Activated T-cell treated with anti-CD3 and anti-CD28 coated beads for 48 hours (primary cell): ENCODE data around the gene TMEM123.
"Not testable (repeated sequence)": the region's sequence is repeated elsewhere in the genome, so short reads cannot be mapped to it uniquely, and the experiment has no call there.

Source experiments
- DNase-seq: peaks from one replicate; pipeline ENCODE4 v3.0.0-alpha.2; 2020; ENCODE audit warnings: low read depth

The TMEM123 gene

DNA sequence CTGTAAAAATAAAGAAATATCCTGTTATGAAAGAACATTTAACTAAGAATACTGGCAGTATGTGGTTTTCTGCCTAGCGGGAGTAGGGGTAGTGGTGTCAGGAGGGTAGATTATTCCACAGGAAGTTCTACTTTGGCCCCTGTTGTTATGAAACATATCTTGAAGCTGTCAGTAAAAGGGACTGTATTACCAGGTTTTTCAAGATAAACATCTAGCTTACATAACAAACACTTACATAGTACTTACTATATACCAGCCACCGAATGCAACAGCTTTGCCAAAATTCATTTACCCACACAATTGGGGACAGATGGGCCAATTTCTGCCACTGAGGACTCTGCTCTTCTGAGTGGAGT, 3.7 kb downstream of the TMEM123 start:
- no peak for DNase-seq

DNA sequence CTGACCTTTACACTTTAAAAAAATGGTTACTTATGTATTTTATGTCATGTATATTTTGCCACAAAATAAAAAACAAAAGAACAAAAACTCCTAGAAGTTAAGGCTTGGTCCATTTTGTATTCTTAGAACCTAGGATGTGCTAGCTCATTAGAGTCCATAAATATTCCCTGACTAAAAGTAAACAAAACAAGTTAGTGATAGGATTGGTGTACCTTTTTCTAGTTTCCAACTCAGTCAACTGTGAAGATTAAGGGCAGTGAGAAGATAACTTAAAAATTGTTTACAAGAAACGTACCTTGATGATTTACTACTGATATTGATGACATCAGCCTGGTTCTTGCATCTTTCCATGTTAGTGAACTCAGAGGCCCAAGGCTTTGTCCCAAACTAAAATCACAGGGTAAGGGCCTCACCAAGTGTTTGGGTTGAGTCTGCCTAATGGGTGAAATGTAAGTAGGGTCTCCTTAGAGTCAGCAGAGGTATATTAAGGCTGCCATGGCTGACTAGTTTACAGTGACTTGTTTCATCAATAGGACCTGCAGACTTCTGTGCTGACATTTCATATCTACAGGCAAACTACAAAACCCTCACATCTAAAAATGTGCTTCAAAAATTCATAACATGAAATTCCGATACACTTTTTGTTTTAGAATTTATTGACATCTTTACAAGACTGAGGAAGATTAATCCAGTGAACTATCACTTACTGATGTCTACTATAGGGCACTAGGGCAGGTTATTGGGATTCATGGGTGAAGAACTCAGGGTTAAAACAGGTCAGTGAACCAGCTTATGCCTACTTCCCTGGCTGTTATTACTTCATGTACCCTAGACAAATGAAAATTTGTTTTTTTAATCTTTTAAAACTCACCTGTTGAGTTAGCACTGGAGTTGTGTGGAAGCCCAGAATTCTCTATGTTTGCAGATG, 4.4 kb downstream of the TMEM123 start:
- DNase-seq: no peak

DNA sequence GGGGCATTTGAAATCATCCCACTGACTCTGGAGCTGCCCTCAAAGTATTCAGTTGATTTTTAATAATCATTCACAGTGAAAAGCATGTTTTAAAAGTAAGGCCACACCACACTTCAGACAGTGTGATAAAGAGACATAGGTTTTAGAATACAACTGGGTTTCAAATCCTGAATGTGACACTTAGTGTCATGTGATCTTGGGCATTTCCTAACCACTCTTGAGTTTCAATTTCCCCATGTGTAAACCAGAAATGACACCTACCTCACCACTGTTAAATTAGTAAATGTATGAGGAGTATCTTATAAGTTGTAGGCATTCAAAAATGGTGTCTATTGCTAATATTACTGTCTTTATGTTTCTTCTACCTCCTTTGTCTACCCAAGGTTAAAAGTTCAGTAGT, 5.4 kb downstream of the TMEM123 start:
- no peak for DNase-seq

DNA sequence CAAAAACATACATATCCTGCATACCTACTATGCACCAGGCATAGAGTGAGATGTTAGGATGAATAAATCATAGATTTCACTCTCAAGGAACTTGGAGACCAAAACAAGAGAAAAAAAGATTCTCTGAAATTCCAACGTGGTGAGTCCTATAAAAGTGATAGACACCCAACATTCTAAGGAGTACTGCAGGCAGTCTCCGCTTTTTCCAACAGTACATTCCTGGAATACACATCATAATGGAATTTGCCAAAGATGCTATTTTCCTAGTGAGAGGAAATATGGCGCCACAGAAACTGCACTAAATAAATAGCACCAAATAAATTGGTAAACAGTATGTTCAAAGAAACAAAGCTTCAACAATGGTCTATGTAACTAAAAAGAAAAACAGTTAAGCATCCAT, 6.0 kb downstream of the TMEM123 start:
- DNase-seq: no peak

DNA sequence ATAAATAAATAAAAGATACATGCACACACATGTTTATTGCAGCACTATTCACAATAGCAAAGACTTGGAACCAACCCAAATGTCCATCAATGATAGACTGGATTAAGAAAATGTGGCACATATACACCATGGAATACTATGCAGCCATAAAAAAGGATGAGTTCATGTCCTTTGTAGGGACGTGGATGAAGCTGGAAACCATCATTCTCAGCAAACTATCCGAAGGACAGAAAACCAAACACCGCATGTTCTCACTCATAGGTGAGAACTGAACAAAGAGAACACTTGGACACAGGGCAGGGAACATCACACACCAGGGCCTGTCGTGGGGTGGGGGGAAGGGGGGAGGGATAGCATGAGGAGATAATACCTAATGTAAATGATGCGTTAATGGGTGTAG, 7.9 kb downstream of the TMEM123 start:
- not testable (repeated sequence) for DNase-seq

DNA sequence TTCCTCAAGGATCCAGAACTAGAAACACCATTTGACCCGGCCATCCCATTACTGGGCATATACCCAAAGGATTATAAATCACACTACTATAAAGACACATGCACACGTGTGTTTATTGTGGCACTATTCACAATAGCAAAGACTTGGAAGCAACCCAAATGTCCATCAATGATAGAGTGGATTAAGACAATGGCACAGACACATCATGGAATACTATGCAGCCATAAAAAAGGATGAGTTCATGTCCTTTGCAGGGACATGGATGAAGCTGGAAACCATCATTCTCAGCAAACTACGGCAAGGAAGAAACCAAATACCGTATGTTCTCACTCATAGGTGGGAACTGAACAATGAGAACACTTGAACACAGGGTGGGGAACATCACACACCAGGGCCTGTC, 8.4 kb downstream of the TMEM123 start:
- not testable (repeated sequence) for DNase-seq

DNA sequence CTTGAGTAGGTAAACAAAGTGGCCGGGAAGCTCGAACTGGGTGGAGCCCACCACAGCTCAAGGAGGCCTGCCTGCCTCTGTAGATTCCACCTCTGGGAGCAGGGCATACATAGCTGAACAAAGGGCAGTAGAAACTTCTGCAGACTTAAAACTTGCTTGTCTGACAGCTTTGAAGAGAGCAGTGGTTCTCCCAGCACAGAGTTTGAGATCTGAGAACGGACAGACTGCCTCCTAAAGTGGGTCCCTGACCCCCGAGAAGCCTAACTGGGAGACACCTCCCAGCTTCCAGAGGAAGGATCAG, 13.6 kb downstream of the TMEM123 start:
- DNase-seq: not testable (repeated sequence)

DNA sequence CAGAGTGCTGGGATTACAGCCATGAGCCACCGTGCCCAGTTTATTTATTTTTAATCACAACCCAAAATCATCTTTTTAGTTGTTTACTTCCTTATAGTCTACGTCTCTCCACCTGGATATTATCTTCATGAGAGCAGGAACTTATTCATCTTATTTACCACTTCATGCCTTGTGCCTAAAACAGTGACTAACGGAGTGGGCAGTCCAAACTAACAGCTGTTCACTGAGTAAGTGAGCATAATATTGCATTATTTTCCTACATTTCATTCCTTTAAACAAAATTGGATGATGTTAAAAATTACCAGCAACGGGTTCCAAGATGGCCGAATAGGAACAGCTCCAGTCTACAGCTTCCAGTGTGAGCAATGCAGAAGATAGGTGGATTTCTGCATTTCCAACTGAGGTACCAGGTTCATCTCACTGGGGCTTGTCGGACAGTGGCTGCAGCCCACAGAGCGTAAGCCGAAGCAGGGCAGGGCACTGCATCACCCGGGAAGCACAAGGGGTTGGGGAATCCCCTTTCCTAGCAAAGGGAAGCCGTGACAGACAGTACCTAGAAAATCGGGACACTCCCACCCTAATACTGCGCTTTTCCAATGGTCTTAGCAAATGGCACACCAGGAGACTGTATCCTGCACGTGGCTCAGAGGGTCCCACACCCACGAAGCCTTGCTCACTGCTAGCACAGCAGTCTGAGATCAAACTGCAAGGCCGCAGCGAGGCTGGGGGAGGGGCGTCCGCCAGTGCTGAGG, 14.1 kb downstream of the TMEM123 start:
- DNase-seq: no peak

DNA sequence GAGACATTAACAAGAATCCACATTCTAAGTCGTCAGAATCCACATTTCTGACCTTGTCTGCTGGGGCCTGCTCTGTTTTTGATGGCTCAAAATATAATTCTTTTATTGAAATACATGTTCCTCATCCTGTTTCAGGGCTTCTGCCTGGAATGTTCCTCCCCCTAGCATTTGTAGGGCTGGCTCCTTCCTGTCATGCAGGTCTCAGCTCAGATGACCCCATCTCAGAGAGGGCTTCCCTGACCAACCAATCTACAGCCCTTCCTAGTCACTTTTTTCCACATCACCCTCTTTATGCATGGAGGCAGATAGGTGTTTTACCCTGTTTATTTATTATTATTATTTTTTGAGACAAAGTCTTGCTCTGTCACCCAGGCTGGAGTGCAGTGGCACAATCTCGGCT, 14.8 kb downstream of the TMEM123 start:
- no peak for DNase-seq

DNA sequence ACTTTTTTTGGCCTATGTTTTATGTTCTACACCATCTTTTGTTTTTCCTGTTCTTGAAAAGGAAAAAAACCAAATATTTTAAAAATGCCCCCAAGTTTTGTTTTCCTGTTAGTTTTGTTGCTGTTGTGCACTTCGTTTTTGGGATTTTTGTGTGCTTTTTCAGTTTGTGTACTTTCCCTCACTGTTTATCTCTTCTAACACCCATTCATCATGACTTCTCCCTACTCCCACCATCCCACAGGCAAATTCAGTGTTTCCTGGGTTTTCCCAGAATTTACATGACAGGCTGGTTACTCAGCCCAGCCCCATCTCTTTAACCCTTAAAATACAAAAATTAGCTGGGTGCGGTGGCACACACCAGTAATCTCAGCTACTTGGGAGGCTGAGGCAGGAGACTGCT, 15.6 kb downstream of the TMEM123 start:
- DNase-seq: no peak

DNA sequence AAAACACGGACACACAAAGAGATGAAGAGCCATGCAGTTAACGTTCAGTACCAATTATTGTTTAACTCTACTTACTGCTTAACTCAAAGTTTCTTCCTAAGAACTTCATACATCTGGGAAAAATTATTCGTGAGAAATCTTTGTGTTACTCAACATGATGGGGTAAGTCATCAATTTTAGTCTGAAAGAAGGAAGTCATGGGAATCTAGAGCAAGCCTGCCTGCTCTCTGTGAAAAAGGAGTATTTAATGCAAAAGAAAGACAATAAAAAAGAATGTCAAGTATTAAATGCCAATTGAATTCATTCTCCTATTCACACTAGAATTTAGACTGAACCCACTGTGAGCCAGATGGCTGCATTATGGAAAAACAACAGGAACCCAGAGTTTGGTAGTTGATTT, 16.0 kb downstream of the TMEM123 start:
- DNase-seq: no peak

DNA sequence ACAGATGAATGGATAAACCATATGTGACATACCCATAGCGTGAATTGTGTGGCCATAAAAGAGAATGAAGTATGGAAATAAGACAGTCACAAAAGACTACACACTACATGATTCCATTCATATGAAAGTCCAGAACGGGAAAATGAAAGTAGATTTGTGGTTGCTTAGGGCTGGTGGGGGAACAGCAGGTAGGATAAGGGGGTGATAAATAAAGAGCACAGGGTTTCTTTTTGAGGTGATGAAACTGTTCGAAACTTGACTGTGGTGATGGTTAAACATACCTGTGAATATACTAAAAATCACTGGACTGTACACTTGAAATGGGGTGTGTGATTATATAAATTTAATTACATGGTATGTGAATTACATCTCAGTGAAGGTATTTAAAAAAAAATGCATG, 16.9 kb downstream of the TMEM123 start:
- DNase-seq: no peak

DNA sequence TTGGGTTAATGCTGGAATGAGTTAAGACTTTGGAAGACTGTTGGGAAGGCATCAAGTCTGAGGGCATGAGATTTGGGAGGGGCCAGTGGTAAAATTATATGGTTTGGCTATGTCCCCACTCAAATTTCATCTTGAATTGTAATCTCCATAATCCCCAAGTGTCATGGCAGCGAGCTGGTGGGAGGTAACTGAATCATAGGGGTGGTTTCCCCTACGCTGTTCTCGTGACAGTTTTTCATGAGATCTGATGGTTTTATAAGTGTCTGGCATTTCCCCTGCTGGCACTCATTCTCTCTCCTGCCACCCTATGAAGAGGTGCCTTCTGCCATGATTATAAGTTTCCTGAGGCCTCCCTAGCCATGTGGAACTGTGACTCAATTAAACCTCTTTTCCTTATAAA, 19.0 kb downstream of the TMEM123 start:
- DNase-seq: not testable (repeated sequence)

DNA sequence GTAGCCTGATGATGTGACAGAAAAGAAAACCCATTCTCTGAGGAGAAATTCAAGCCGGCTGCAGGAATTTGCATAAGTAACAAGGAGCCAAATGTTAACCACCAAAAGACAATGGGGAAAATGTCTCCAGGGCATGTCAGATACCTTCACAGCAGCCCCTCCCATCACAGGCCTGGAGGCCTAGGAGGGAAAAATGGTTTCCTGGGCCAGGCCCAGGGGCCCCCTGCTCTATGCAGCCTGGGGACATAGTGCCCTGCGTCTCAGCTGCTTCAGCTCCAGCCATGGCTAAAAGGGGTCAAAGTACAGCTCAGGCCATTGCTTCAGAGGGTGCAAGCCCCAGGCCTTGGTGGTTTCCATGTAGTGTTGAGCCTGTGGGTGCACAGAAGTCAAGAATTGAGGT, 20.0 kb downstream of the TMEM123 start:
- not testable (repeated sequence) for DNase-seq

DNA sequence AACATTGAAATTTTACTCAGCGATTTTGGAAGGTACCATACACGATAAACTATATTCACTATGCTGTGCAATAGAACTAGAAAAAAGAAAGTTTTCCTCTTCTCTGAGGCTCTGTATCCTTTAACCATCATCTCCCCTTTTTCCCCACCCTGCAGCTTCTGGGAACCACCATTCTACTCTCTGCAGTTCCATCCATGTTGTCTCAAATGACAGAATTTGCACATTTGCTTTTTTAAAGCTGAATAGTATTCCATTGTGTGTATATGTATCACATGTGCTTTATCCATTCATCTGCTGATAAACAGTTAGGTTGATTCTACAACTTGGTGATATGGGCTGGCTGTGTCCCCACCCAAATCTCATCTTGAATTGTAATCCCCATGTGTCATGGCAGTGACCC, 21.2 kb downstream of the TMEM123 start:
- DNase-seq: no peak

DNA sequence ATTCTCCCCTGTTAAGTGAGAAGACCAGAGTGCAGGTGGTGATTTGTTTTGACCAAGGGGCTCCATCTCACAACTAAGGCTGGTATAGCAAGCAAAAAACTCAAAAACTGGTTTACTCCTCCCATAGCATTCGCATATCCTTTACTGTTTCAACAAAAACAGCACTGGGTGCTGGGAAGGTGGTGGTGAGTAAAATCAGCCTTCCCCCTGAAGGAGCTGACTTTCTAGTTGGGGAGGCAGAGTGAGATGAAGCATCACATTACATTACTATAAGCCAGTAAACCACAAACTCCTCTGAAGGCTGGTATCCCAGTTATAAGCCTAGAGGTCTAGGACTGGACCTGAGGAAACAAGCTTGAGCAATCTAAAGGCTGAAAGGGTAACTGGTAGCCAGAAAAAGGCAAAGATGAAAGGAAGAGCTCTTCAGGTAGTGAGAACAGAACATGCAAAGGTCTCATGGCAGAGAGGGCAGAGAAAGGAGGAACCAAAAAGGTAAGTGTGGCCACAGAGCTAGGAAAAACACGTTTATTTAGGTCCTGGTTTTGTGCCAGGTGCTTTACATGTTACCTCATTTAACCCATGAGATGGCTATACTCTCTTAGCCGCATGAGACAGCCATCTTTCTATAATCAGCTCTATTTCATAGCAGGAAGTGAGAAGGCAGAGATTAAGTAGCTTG, 22.3 kb downstream of the TMEM123 start:
- DNase-seq: no peak

DNA sequence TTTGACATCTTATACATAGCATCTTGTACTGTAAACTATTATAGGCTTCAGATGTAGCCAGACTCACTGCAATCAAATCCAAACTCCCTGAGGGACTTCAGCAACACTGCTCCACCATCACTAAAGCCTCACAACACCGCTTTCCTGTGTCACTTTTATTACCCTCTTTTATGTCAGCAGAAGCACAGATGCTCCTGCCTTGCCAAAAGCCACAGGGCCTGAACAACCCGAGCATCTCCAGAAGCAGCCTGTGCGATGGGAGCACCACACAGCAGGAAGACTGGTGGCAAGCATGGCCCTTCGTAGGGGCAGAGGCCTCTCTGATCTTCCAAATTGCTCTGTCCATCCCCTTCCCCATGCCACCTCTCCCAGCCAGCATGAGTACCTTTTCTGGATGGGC, 22.9 kb downstream of the TMEM123 start:
- no peak for DNase-seq

DNA sequence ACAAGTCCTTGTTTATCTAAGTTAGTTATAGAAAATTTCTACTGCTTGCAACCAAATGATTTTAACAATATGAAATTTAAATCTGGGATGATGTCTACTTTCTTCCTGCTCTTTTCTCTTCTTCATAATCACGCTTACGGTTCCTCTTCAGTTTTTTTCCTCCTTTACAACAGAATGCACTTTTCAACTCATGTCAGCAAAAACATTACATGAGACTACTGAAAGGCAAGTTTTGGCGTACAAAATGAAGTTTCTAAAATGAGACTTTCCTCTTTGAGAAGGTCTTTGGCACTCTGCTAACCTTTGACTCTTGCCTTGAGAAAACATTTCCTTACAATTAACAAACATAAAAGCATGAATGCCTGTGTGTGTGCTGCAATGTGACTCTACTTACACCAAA, 23.3 kb downstream of the TMEM123 start:
- DNase-seq: no peak

DNA sequence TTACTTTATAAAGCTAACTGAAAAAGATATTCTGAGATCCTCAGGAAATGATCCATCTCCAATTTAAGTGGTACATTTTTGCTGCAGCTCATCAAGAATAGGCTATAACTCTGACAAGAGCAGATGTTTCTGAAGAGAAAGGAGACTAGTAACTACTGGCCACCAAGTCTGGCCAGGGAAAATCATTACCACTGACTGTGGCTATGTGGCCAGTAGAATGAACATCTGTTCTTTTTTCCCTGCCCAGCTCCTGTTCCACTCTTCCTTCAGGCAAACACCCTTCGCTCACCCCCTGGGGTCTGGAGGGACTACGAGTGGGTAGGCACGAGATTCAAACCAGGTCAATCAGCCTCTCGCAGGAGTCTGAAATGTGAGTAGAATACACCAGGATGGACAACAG, 23.9 kb downstream of the TMEM123 start:
- no peak for DNase-seq

DNA sequence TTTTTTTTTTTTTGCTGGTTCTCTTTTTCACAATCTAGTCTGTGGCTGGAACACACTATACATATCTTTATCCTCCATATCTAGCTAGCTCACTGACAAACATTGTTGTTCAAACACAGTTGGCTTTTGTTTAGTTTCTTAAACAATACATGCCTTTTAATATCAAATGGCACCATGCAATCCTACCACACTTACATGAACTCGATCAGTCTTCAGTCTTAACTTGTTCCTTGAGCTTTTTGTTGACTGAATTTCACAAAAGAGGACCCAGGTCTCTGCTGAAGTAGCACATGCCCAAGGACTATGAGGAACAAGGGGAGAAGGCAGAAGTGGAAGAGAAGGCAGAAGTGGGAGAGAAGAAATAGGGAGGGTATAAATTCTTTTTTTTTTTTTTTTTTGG, 25.5 kb downstream of the TMEM123 start:
- no peak for DNase-seq

DNA sequence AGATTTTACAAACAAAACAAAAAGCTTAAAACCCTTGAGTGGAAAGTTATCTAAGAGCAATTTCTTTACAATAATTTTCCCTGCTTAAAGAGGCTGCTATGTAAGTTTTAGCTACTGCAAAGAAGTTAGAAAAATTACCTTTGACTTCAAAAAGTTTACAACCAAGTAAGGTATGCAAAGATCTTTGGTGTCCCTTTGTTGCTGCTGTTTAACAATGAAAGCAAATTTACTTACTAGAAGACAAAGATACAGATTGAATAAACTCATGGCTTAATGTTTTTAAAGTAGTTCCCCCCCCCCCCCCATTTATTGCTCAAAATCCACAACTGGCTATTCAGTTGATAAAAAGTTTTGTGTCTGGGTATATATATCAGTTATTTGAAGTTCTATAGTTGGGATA, 26.0 kb downstream of the TMEM123 start:
- no peak for DNase-seq

DNA sequence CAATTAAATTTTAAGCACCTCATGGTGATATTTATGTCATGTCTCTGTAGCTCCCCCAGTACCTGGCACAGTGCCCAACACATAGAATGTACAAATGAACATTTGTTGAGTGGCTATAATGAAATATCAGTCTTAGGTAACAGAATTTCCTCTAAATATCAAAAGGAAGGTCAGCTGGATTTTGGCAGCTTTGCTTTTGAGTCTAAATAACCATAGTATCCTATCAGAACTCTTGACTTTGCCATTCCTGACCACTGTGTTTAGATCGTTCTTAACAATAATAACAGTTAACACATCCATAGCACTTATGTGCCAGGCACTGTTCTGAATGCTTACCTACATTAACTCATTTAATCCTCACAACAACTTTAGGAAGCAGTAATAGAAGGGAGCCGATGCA, 26.6 kb downstream of the TMEM123 start:
- DNase-seq: no peak

DNA sequence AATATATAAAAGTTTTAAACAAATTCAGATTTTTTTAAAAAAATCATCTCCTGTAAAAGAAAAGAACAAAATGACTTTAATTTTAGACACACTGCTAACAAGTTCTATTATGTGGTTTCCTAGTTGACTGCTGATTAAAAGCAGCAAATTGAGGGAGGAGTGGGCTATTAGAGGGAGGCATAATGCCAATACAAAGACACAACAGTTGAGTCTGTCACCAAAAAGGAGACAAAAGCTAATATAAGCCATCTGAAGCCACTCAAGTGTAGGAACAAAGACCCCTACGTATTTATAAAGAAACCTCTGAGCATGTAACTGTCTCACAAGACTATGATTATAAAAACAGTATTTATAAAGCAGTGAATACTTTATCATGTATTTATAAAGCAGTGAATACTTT, 28.6 kb downstream of the TMEM123 start:
- DNase-seq: no peak
